ENCODE measurements around the gene SGTA. TPM values are rescaled to one million over a fixed set of nuclear protein-coding genes. Genes with fewer than 3 reads are reported as not detected.

The SGTA gene
- total RNA-seq, 1 experiment from 2014 or later = 109 TPM

- H3K79me2 ChIP-seq (ENCODE audit: insufficient read depth, low read length) = peaks cover 94% of the 10 kb centered on the region
Measured at GRCh38 chr19:2777952-2778683, 5.0 kb downstream of the SGTA start.

More at GRCh38 chr19:2777952-2778683, 5.0 kb downstream of the SGTA start:
- TF ChIP-seq EZH2phosphoT487 (IDR thresholded peaks at IDR 0.05; ENCODE audit: borderline replicate concordance) (no peak), SIN3A (IDR thresholded peaks at IDR 0.05; ENCODE audit: low read depth) (no peak), TCF7L2 (IDR thresholded peaks at IDR 0.05; ENCODE audit: borderline replicate concordance, extremely low read depth, insufficient read depth, insufficient read length) (no peak), ZNF274 (IDR thresholded peaks at IDR 0.05; ENCODE audit: low read depth, low read length) (no peak), REST (IDR thresholded peaks at IDR 0.05; ENCODE audit: low read depth) (no peak), ELF1 (IDR thresholded peaks at IDR 0.05; ENCODE audit: borderline replicate concordance, low read depth) (no peak), POLR2AphosphoS5 (IDR thresholded peaks at IDR 0.05; ENCODE audit: low read depth, low read length) (no peak), MAX (IDR thresholded peaks at IDR 0.05) (no peak), ZBTB33 (IDR thresholded peaks at IDR 0.05; ENCODE audit: extremely low read depth, insufficient replicate concordance, low read length) (no peak), FOSL1 (IDR thresholded peaks at IDR 0.05; ENCODE audit: low read depth) (no peak), CBX3 (IDR thresholded peaks at IDR 0.05; ENCODE audit: low read depth) (no peak), ATF3 (IDR thresholded peaks at IDR 0.05) (no peak), EGR1 (IDR thresholded peaks at IDR 0.05; ENCODE audit: low read depth) (no peak), JUND (IDR thresholded peaks at IDR 0.05) (no peak)
- no peak overlapping the region for H3K9ac ChIP-seq (ENCODE audit: low read length)
- no peak overlapping the region for H3K27ac ChIP-seq (ENCODE audit: low read depth, low read length)
- peaks cover 7 to 13% of the 10 kb centered on the region in 2 experiments; a peak in 3 of 4 replicates for H3K4me1 ChIP-seq (ENCODE audit: control insufficient read depth in 1 of 2, insufficient read depth in 2 of 2, low read length in 2 of 2)
- no peak overlapping the region for H3K4me3 ChIP-seq (replicated peaks in 1 of 2; ENCODE audit: low read depth in 1 of 2, low read length in 2 of 2)
- H2AFZ ChIP-seq (ENCODE audit: low read depth, low read length, poor library complexity, severe bottlenecking) = no peak overlapping the region
- H3K4me2 ChIP-seq (ENCODE audit: low read length) = no peak overlapping the region
- intact Hi-C loops (cut with micrococcal nuclease) = no loop called here
- CTCF ChIA-PET = no interaction called here
- H3K9me3 ChIP-seq (ENCODE audit: control insufficient read depth in 1 of 2, insufficient read depth in 1 of 2, low read depth in 1 of 2, low read length in 2 of 2) = no peaks in the 10 kb centered on the region
- no peaks in the 10 kb centered on the region for H3K27me3 ChIP-seq (ENCODE audit: insufficient read depth, low read length)
- DNase-seq (ENCODE audit: low read depth, low spot score) (no peak), ATAC-seq (no peak)
- RAD21 ChIA-PET (ENCODE audit: low non-redundant PET in 1 of 2, low total read pairs in 2 of 2, uncharacterized antibody in 2 of 2, unreplicated experiment in 2 of 2) = no interaction called here
- peaks cover 5 to 23% of the 10 kb centered on the region in 2 experiments; a peak in 2 of 4 replicates for H3K36me3 ChIP-seq (ENCODE audit: control insufficient read depth in 1 of 2, insufficient read depth in 2 of 2, low read length in 2 of 2)
- BruUV-seq (replicated peaks) = no TSS peak
- POLR2A ChIA-PET = no interaction called here
- H3K9me2 ChIP-seq (ENCODE audit: insufficient read depth) = no peaks in the 10 kb centered on the region
- peaks cover 6% of the 10 kb centered on the region; the same call in 1 of the 2 replicates for H4K20me1 ChIP-seq (ENCODE audit: insufficient read depth)

Data from HCT116 (cell line).